GM19240 (cell line): ENCODE data around the gene PRKCA.

ENCODE experiments used
- DNase-seq: peaks from one replicate; pipeline ENCODE4 v3.0.0; 2011; ENCODE audit warnings: low spot score; ENCODE audit not compliant: insufficient read length

Gene PRKCA

GRCh38 chr17:66830451-66830850 is 528.0 kb downstream of the PRKCA start:
- no peak for DNase-seq

GRCh38 chr17:66831383-66832210 is 529.2 kb downstream of the PRKCA start:
- no peak for DNase-seq

GRCh38 chr17:66833201-66833600 is 530.8 kb downstream of the PRKCA start:
- no peak for DNase-seq

GRCh38 chr17:66834426-66834918 is 532.1 kb downstream of the PRKCA start:
- DNase-seq, result no peak

GRCh38 chr17:66834919-66835454 is 532.6 kb downstream of the PRKCA start, which contains the start of gene CACNG5:
TSS of gene CACNG5 (plus strand) at chr17:66835117. CDS start at chr17:66877333, 42,216 bp downstream.
- DNase-seq, result no peak

- DNase-seq, result no peak
Observed at GRCh38 chr17:66835476-66835875, 533.1 kb downstream of the PRKCA start.

GRCh38 chr17:66836063-66837005 is 533.9 kb downstream of the PRKCA start:
- DNase-seq, result no peak

- no peak for DNase-seq
Observed at GRCh38 chr17:66837226-66837625, 534.8 kb downstream of the PRKCA start.

- no peak for DNase-seq
Observed at GRCh38 chr17:66837885-66838665, 535.7 kb downstream of the PRKCA start.

- no peak for DNase-seq
Observed at GRCh38 chr17:66839616-66840015, 537.2 kb downstream of the PRKCA start.

- DNase-seq, result no peak
Observed at GRCh38 chr17:66840061-66840460, 537.6 kb downstream of the PRKCA start.

GRCh38 chr17:66841328-66841727 is 538.9 kb downstream of the PRKCA start:
- no peak for DNase-seq

GRCh38 chr17:66841744-66842143 is 539.3 kb downstream of the PRKCA start:
- DNase-seq, result no peak

- no peak for DNase-seq
Observed at GRCh38 chr17:66842505-66842904, 540.1 kb downstream of the PRKCA start.

GRCh38 chr17:66842959-66843358 is 540.5 kb downstream of the PRKCA start:
- DNase-seq, result no peak

- no peak for DNase-seq
Observed at GRCh38 chr17:66843627-66844026, 541.2 kb downstream of the PRKCA start.

- DNase-seq, result no peak
Observed at GRCh38 chr17:66847704-66848103, 545.3 kb downstream of the PRKCA start.

- DNase-seq, result no peak
Observed at GRCh38 chr17:66848496-66848895, 546.1 kb downstream of the PRKCA start.

GRCh38 chr17:66849032-66849655 is 546.7 kb downstream of the PRKCA start:
- DNase-seq, result no peak

- no peak for DNase-seq
Observed at GRCh38 chr17:66849851-66850580, 547.6 kb downstream of the PRKCA start.
